SKM-1 (cell line): ENCODE results near the gene WDR31.
"Not testable (repeated sequence)": the region's sequence is repeated elsewhere in the genome, so short reads cannot be mapped to it uniquely, and the experiment has no call there.

ENCODE experiments used
- DNase-seq: peaks from one replicate; lab custom pipeline; 2025; ENCODE audit not compliant: unreplicated experiment; lab: John Stamatoyannopoulos, UW

Gene WDR31

DNA sequence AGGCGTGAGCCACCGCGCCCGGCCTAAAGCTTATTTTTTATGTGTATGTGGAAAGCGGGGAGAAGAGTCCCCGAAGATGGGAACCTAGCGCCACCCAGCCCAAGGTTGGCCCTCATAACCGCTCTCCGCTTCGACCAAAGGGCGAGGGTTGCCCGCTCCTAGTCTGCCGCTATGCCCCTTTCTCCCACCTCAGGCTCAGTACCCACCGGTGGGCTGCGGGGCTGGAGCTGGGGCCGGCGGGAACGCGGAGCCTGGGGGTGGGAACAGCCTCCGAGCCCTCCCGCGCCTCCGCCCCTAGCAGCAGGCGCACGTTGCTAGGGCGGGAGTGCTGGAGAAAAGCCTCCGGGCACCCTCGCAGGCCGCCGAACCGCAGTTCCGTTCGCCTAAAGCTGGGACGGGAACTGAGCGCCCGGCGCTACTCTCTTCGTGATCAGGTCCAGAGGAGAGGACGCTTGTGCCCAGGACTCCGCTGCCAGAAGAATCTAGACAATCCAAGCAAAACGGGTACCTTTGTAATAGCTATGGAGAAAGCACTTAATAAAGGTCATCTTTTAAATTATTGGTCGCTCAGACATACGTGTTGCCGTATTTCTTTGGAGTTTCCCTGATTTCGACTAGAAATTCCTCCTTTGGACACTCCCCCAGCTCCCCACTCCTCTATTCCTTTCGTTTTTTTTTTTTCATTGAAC is at the start of gene WDR31:
Gene WDR31 (minus strand): TSS at position 265 of the 689 bp plus-strand sequence. CDS start 8,253 bp downstream, outside the sequence.
- DNase-seq = no peak

GRCh38 chr9:113389451-113389850 is 49.4 kb upstream of the WDR31 start:
- DNase-seq = no peak

GRCh38 chr9:113388833-113389232 is 48.8 kb upstream of the WDR31 start:
- DNase-seq = no peak

DNA sequence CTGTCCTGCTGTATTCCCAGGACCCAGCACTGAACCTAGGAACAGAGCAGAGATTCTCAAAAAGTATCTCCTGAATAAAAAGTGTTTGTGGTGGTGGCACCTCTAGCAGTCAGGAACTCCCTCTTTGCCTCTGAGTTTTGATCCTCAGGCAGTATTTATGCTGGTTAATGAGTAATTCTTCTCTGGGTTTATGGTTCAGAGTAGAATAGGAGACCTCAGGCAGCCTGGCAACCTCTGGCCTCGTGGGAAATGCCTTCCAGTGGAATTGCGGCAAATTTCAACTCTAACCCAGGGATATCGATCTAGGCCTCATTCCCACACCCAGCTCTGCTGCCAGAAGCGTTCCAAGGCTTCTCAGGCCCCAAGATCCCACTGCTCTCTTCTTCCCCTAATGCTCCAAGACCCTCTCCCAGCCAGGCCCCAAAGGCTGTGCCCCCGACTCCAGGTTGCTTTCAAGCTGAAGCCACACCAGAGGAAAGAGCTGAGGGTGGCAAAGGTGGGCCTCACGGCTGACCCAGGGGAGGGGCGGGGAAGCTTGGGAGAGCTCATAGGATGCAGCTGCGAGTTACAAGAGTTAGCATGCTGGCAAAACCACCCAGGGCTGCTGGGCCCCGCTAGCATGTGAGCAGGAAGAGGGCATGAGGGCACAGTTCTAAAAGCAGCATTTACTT is 47.6 kb upstream of the WDR31 start:
- DNase-seq = no peak

- no peak for DNase-seq
Observed at GRCh38 chr9:113386571-113387393, 46.7 kb upstream of the WDR31 start.

- DNase-seq = no peak
Observed at GRCh38 chr9:113381909-113382411, 41.9 kb upstream of the WDR31 start.

DNA sequence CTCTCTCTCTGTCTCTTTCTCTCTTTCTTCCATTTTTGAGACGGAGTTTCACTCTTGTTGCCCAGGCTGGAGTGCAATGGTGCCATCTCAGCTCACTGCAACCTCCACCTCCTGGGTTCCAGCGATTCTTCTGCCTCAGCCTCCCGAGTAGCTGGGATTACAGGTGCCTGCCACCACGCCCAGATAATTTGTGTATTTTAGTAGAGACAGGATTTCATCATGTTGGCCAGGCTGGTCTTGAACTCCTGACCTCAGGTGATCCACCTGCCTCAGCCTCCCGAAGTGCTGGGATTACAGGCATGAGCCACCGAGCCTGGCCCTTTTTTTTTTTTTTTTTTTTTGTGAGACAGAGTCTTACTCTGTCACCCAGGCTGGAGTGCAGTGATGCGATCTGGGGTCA is 41.4 kb upstream of the WDR31 start:
- not testable (repeated sequence) for DNase-seq

- no peak for DNase-seq
Observed at GRCh38 chr9:113380869-113381378, 40.8 kb upstream of the WDR31 start.

DNA sequence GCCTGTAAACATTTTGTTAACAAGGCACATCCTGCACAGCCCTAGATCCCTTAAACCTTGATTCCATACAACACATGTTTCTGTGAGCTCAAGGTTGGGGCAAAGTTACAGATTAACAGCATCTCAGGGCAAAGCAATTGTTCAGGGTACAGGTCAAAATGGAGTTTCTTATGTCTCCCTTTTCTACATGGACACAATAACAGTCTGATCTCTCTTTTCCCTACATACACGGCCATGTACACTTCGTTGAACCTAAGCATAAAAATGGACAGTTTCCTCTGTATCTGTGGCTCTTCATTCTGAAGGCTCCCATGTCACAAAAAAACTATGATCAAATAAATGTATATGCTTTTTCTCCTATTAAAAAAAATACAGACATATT is 39.7 kb upstream of the WDR31 start:
- DNase-seq = not testable (repeated sequence)

- not testable (repeated sequence) for DNase-seq
Observed at GRCh38 chr9:113379094-113379828, 39.2 kb upstream of the WDR31 start.

DNA sequence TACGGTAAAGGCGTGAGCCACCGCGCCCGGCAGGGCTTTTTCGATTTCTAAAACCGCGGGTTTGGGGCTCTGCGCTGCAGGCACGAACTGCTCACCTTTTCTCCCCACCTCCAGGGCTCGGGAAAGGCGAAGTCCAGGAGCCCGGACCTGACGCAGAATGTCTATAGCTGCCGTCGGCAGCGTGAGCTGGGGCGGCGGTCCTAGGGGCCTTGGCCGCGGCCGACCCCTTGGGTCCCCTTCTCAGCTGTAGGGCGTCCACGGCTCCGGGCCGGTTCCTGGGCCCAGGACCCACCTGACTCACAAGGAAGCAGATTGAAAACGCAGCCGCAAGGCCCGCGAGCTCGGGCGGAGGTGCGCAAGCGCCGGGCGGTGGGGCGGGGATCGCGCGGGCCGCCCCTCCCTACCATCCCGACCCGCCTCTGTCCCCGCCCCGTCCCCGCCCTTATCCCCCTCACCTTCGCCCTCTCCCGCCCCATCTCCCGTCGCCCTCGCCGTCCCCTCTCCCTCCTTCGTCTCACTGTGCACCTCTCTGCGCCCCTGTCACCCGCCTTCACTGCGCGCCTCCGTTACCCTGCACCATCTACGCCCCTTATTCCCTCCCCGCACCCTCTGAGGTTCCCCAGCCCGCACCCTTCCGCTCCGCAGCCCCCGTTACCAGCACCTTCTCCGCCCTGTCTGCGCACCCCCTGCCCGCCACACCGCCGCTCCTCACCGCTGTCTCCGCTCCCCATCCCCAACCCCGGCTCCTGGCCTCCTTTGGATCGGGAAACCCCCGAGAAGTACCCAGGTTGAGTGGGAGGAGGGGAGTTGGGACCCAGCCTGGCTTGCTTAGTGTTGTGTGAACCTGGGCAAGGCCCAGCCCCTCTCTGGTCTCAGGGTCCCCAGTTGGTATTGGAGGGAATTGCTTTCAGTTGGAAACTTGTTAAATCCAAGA is 36.8 kb upstream of the WDR31 start, which contains the start of gene HDHD3:
Gene HDHD3 (minus strand): TSS at position 353 of the 934 bp plus-strand sequence. CDS start 2,632 bp downstream, outside the sequence.
- DNase-seq = no peak

GRCh38 chr9:113375057-113376023 is 35.3 kb upstream of the WDR31 start:
- DNase-seq = no peak

GRCh38 chr9:113373676-113374392 is 33.8 kb upstream of the WDR31 start:
- DNase-seq = no peak

GRCh38 chr9:113373256-113373655 is 33.2 kb upstream of the WDR31 start:
- DNase-seq = no peak

GRCh38 chr9:113372059-113372458 is 32.0 kb upstream of the WDR31 start:
- DNase-seq = no peak

DNA sequence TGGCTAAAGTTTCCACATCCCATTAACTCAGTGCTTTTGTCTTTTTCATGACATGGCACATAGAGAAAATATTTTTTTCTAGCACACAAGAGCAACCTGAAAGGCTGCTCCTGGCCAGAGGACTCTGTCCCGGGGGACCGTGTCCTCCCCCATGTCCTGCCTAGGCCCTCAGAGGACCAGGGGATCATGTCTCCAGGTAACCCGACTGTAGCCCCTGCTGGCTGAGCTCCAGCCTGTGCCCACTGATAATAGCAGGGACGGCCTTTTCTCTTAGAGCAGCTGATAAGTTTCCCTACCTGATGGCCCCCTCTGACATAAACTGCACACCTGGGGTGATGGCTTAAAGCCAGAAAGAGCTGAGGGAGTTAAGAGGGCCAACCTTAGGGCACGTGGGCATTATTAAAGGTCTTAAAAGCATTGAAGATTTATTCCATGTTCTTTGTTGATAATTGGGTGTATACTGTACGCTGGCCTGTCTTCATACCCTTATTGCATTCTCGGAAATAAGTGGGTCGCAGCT is 30.8 kb upstream of the WDR31 start:
- no peak for DNase-seq

DNA sequence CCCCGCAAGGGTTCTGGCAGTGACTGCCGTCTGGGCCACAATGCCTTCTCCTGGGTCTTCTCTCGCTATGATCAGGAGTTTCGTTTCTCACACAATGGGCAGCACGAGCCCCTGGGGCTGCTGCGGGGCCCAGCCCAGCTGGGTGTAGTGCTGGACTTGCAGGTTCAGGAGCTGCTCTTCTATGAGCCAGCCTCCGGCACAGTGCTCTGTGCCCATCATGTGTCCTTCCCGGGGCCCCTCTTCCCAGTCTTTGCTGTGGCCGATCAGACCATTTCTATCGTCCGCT is 29.7 kb upstream of the WDR31 start:
- no peak for DNase-seq
